HPDE6-E6E7 (cell line): ENCODE results near the gene PRDM1.

Experiments used
- DNase-seq: peaks from one replicate; pipeline ENCODE4 v3.0.0; 2011; ENCODE audit warnings: missing footprints; ENCODE audit errors: extremely low spot score

PRDM1 gene

DNA sequence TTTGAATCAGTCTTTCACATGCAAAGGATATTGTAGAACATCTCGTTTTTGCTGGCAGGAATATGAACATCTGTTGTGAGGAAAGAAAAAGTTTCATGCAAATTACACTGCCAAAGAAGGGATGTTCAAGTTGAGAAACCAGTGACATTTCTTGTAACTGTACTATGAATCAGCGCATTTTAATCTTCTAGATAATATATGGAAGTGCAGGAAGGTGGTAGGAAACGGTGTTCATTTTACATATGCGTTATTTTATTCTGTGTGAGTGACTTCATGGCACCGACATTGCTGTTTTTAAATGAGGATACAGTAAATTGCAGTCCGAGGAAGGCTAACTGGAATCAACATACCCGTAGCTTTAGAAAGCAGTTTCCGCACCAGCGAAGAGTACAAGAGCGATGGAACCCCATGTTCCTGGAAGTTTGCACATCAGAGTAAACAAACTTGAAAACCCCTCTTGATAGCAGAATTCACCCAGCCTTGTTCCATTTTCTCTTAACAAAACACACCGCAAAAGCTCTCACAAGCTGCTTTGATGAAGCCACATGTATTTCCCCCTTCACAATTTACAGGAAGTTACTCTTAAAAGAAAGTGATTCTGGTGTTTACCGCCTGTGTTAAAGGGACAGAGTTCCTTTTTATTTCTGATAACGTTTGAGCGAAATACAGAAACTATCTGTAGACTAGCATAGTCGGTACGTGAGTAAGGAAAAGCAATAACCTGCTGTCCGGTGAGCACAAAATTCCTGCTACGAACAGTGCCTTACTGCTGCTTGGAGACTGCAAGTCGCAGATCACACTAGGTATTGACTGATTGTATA lies 11.5 kb downstream of the PRDM1 start:
- no peak for DNase-seq

DNA sequence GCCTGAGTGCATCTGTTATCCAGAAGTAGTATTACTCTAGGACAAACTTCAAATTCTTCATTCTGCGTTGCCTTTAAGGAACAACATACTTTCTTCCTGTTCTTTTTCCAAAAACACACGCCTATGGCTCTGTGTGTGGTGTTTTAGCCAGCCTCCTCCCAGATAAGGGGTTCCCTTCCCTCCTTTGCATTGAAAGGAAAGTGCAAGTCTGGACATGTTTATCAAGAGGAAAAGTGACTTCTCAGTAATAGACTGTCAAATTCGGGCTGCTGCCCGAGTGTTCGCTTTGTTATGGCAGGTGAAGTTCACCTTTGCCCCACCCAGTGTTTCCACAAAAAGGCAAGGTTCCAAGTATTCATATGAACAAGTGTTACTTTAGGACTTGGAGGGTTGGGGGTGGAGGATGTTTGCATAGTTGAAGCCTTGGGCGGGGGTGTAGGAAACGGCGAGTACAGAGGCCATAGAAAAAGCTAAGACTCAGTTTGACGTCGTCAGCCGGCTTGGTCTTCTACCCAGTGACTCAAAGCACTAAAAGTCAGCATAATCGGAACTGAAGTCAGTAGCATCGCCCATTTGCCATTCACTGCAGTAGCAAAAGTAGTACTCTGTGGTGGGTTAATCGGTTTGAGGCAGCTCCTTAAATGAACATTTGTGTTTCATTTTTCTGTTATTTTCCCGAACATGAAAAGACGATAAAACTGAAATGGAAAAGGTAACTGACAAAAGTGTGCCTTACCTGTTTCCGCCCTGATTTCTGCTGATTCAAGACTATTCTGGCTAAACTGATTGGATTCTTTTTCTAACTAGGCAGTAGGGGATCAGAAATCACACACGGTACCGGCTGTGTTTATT lies 12.5 kb downstream of the PRDM1 start:
- peak; percentile 57 for DNase-seq

DNA sequence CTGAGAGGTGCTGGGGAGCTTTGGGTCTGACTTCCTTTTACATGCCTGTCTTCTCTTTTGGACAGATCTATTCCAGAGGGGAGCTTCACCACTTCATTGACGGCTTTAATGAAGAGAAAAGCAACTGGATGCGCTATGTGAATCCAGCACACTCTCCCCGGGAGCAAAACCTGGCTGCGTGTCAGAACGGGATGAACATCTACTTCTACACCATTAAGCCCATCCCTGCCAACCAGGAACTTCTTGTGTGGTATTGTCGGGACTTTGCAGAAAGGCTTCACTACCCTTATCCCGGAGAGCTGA lies 13.1 kb downstream of the PRDM1 start:
- no peak for DNase-seq

DNA sequence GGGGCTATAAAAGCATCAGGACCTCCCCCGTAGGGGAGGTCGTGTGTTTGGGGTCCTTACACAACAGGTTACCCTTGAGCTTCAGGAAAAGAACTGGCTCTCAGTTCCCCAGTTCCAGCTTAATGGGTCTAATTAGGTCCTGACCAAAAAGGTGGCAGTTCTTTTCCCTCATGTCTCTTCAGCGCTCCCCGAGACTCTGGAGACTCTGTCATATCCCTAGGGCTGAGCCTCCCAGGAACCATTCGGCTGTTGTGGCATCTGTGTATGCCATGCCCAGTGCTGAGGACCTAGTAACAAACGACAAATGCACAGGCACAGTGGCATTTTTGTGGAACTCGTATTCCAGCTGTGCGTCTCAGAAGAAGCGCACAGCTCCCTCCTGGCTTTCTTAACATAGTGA lies 14.6 kb downstream of the PRDM1 start:
- no peak for DNase-seq

DNA sequence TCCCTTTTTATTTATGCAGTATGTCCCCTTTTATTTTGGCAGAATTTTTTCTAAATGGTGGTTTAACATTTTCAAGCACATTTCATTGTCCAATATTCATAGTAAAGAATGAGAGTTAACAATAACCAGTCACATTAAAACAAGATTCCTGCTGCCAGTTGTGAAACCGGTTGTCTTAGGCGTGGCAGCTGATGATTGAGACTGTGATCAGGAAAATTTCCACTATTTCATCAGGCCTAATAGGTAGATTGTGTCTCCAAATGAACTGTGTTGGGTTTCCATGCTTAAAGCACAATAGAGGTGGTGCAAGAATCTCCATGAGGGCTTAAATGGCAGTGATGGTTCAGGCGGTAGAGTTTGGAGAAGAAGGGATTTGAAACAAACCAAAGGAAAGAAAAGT lies 15.3 kb downstream of the PRDM1 start:
- DNase-seq, result no peak

DNA sequence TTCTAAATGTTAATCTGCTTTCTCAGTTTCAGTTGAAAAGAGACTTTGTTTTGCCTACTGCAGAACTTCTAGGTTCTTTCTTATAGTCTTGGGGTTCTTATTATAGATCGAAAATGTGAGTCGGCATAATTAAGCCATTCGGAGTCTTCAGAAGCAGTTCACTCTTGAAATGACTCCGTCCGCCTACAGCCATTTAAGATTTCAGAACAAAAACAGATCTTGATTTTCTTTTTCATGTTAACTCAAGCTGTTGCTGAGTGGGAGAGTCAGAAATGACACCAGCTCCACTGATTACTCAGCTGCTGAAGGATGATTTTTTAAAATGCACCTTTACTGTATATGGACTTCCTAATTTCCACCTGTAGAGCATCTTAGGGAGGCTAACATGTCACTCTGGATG lies 15.9 kb downstream of the PRDM1 start:
- no peak for DNase-seq

DNA sequence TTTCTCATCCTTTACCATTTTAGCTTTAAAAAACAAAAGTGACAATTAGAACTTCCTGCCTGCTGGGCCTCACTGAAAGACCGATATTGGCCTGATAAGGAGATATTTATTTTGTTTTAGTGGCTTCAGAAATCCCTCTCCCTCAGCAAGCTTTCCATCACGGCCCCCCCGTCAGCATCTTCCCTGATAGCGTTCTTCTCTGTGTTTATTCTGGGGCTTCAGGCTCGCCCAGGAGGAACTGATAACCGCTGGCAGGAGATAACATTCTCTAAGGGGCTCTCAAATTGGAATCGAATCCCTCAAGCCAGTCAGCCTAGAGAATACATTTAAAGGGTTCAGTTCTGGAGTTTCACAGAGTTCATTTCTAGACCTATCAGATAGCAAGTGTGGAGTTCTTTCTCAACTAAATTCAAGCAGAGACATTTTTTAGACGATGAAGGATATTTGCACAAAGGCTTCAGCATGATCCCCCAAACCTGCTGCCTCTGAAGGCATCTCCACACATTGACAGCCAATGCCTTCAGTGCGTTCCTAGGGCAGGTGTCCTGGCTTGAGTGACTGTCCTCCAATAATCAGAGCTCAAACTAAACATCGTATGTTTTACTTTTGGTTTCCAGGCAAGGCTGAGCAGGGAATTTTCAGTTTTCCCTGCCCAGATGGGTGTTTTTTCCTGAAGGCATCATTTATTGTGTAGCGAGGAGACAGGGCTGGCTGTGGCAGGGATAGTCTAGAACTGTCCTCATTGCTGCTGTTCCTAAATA lies 17.0 kb downstream of the PRDM1 start:
- DNase-seq, result no peak

DNA sequence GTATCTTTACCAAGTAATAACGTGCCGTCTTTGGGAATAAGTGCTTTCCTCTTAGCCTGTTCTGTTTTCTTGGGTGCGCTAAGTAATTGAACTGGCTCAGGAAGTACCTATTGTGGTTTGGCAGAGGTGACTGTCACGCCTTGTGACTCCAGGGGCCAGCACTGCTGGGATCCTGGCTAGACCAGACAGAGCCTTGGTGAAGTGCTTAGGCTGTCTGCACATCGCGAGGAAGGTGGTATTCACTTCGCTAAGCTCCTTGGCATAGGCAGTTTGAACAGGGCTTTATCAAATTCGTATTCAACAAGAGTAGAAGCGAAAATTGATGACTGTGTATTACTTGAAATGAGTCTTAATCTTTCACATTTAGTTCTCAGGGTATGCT lies 17.6 kb downstream of the PRDM1 start:
- DNase-seq, result no peak

DNA sequence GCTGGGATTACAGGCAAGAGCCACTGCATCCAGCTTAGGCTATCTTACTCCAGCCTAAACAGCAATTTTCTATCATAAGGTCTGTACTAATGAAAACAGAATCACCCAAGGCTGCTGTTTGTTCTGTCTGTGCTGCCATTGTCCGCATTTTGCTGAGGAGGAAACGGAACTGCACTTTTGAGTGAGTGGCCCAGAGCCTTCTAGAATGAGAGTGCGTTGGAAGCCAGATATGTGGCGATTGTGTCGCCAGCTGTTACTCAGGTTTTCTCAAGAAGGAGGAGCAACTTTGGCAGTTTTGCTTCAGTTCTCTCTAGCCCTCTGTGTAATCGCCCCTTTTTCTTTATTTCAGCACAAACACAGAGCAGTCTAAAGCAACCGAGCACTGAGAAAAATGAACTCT lies 18.3 kb downstream of the PRDM1 start:
- no peak for DNase-seq

DNA sequence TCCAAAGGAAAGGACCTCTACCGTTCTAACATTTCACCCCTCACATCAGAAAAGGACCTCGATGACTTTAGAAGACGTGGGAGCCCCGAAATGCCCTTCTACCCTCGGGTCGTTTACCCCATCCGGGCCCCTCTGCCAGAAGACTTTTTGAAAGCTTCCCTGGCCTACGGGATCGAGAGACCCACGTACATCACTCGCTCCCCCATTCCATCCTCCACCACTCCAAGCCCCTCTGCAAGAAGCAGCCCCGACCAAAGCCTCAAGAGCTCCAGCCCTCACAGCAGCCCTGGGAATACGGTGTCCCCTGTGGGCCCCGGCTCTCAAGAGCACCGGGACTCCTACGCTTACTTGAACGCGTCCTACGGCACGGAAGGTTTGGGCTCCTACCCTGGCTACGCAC lies 18.8 kb downstream of the PRDM1 start:
- no peak for DNase-seq

DNA sequence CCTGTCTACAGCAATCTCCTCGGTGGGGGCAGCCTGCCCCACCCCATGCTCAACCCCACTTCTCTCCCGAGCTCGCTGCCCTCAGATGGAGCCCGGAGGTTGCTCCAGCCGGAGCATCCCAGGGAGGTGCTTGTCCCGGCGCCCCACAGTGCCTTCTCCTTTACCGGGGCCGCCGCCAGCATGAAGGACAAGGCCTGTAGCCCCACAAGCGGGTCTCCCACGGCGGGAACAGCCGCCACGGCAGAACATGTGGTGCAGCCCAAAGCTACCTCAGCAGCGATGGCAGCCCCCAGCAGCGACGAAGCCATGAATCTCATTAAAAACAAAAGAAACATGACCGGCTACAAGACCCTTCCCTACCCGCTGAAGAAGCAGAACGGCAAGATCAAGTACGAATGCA lies 19.4 kb downstream of the PRDM1 start:
- DNase-seq, result no peak

DNA sequence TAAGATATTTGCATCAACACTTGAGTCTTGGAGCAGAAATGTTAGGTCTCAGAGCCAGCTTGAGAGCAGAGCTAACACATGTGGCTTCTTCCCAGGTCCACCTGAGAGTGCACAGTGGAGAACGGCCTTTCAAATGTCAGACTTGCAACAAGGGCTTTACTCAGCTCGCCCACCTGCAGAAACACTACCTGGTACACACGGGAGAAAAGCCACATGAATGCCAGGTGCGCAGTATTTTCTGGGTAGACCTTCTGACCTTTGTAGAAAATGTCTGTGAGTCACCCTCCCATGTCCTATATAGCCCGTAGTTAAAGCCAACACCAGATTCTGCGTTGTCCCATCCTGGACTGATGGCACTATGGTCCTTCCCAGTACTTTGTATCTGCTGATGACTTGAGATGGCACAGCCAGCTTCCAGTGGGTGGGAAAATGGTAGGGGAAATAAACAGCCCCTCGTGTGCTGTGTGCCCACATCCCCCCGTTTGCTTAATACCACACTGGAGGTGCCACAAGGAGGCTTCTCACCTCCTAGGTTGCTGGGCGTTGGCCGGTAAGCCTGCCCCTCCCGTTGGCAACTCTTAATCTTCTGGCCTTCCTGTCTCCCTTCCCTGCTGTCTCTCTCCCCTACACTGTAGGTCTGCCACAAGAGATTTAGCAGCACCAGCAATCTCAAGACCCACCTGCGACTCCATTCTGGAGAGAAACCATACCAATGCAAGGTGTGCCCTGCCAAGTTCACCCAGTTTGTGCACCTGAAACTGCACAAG lies 20.3 kb downstream of the PRDM1 start:
- DNase-seq, result no peak

DNA sequence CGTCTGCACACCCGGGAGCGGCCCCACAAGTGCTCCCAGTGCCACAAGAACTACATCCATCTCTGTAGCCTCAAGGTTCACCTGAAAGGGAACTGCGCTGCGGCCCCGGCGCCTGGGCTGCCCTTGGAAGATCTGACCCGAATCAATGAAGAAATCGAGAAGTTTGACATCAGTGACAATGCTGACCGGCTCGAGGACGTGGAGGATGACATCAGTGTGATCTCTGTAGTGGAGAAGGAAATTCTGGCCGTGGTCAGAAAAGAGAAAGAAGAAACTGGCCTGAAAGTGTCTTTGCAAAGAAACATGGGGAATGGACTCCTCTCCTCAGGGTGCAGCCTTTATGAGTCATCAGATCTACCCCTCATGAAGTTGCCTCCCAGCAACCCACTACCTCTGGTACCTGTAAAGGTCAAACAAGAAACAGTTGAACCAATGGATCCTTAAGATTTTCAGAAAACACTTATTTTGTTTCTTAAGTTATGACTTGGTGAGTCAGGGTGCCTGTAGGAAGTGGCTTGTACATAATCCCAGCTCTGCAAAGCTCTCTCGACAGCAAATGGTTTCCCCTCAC lies 21.0 kb downstream of the PRDM1 start:
- DNase-seq, result no peak

DNA sequence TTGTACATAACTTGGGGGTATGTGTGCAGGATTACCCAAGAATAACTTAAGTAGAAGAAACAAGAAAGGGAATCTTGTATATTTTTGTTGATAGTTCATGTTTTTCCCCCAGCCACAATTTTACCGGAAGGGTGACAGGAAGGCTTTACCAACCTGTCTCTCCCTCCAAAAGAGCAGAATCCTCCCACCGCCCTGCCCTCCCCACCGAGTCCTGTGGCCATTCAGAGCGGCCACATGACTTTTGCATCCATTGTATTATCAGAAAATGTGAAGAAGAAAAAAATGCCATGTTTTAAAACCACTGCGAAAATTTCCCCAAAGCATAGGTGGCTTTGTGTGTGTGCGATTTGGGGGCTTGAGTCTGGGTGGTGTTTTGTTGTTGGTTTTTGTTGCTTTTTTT lies 22.0 kb downstream of the PRDM1 start:
- no peak for DNase-seq

DNA sequence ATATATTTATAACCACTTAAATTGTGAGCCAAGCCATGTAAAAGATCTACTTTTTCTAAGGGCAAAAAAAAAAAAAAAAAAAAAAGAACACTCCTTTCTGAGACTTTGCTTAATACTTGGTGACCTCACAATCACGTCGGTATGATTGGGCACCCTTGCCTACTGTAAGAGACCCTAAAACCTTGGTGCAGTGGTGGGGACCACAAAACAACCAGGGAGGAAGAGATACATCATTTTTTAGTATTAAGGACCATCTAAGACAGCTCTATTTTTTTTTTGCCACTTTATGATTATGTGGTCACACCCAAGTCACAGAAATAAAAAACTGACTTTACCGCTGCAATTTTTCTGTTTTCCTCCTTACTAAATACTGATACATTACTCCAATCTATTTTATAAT lies 22.9 kb downstream of the PRDM1 start:
- DNase-seq, result no peak

DNA sequence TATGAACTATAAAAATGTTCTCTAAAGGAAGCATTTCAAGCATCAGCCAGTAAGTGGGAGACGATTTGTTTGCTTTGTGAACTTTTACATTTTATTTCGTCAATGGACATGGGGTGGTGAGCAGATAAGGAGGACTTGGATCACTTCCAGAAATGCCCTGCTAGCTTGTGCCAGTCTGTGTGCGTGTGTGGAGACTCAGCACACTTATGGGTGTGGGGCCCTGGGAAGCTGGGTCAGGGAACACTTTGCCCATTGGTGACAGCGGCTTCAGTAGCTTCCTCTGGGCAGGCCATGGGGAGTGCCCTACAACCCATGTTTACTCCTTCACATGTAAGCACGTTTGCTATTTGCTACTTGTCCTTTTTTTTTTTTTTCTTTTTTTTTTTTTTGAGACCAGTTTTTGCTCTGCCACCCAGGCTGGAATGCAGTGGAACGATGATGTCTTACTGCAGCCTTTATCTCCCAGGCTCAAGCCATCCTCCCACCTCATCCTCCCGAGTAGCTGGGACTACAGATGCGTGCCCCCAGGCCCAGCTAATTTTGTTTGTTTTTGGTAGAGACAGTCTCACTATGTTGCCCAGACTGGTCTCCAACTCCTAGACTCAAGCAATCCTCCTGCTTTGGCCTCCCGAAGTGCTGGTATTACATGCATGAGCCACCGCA lies 24.2 kb downstream of the PRDM1 start:
- no peak for DNase-seq

DNA sequence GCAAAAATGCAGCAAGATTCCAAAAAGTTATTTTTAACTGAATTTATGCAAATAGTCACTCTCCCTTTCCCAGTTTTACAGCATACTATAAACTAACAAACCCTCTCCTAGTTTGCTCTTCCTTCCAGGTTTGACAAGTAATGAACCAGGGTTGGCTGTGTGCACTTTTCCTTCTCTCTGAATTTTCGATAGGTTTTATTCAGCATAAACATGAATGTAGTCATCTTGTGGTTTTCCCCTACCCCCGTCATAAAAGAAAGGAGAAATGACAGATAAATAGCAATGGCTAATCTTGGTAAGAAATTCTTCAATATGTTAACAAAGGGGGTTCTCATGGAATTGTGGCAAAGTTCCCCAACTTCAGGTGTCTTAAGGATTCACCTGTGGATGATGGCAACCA lies 26.3 kb downstream of the PRDM1 start:
- DNase-seq, result no peak

DNA sequence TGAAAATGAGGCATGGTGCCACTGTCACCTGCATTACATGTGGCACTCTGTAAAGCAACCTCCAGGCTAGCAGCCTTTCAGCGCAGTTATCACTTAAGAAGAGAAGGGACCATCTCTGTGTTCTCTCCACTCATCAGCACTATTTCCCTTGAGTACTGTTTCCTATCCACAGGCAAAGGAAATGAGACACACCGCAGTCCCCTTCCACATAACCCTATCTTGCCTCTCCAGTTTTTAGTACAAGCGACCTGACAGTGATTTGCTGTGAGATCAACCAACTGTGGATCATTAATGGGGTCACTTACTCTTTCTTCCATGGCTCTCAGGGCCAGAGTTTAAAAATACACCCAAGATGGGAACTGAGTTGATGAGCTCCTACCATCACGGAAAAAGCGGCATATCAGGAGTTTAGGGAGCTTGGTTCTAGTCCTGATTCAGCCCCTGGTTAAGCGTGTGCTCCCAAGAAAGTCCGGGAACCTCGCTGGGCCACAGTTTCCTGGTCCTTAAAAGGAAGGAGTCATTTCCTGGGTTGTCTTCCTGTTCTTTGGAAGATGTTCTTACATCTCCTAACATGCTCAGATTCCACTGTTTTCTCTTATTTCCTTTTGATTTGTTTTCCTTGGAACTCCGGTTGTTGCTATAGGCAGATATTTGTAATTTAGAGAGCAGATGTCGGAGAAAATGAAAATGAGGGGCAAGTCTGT lies 27.3 kb downstream of the PRDM1 start:
- DNase-seq, result no peak

DNA sequence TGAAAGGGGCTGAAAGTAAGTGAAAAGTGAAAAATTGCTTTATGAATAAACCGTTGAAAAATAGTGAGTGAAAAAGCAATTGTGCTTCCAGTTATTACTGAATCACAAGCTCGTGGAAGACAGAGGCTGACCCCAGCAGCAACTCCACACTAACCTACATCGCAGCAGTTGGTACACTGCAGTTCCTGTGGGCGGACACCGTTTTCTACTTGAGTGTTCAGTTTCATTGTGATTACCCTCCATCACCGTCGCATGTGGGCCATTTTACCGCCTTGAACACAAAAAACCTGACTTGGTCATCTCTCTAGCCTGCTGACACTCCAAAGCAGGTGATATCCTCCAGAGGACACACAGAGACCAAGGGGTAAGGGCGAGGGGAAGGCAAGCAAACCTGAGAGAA lies 28.4 kb downstream of the PRDM1 start:
- no peak for DNase-seq

DNA sequence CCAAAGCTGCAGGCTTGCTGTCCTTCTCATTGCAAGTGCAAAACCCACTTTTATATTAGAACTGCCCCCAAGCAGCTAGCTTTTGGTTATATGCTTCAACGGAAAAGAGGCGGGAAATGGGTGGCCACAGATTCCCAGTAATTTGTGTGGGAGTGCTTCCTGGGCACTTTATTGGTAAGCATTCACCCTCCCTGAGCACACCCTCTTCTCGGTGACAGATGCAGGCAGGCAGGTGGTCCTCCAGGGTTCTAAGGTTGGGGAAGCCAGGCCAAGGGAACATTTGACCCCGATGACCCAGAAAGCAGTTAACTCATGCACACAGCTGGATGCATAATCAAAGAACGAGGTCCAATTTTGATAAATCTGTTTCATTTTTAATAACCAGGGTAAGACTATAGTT lies 29.1 kb downstream of the PRDM1 start:
- no peak for DNase-seq
